Nephron progenitor cell (in vitro differentiated cells): Measurements from ENCODE around the gene METAP1D.

ENCODE experiments used
- DNase-seq: peaks from one replicate; pipeline ENCODE4 v3.0.0; 2021
- H3K27ac Mint-ChIP-seq: 2 replicates; pipeline ENCODE4 v1.8.0; 2021; ENCODE audit warnings: mild to moderate bottlenecking, moderate library complexity, mixed read lengths
- H3K27me3 Mint-ChIP-seq: 2 replicates; pipeline ENCODE4 v1.8.0; 2021; ENCODE audit warnings: mild to moderate bottlenecking, low read depth, mixed read lengths; ENCODE audit not compliant: poor library complexity
- H3K36me3 Mint-ChIP-seq: 2 replicates; pipeline ENCODE4 v1.8.0; 2021; ENCODE audit warnings: low read depth, mixed read lengths
- H3K4me1 Mint-ChIP-seq: 2 replicates; pipeline ENCODE4 v1.8.0; 2021; ENCODE audit warnings: mixed read lengths
- H3K4me3 Mint-ChIP-seq: 2 replicates; pipeline ENCODE4 v1.8.0; 2021; ENCODE audit warnings: mild to moderate bottlenecking, moderate library complexity, mixed read lengths
- H3K9me3 Mint-ChIP-seq: 2 replicates; pipeline ENCODE4 v1.8.0; 2021; ENCODE audit warnings: mild to moderate bottlenecking, moderate library complexity, mixed read lengths
- CTCF ChIP-seq: fragments of 200-600 bp; sonication (generic); IDR thresholded peaks from 2 replicates; pipeline ENCODE4 v1.5.0; 2021; ENCODE audit warnings: antibody characterized with exemption

The METAP1D gene

GRCh38 chr2:171999604-172000469, at the start of gene METAP1D:
TSS of gene METAP1D (plus strand) at chr2:171999953. CDS start at chr2:171999970, 17 bp downstream.
- H3K36me3 Mint-ChIP-seq: no peaks in the 10 kb centered on the region
- DNase-seq: peak; percentile 96
- TF ChIP-seq CTCF: no peak
- peaks cover 36% of the 10 kb centered on the region for H3K27me3 Mint-ChIP-seq
- H3K27ac Mint-ChIP-seq: peak within 1 kb of the TSS; percentile 98
- H3K4me1 Mint-ChIP-seq: peaks cover 25% of the 10 kb centered on the region
- H3K4me3 Mint-ChIP-seq: peak within 1 kb of the TSS; percentile 98
- no peaks in the 10 kb centered on the region for H3K9me3 Mint-ChIP-seq

DNA sequence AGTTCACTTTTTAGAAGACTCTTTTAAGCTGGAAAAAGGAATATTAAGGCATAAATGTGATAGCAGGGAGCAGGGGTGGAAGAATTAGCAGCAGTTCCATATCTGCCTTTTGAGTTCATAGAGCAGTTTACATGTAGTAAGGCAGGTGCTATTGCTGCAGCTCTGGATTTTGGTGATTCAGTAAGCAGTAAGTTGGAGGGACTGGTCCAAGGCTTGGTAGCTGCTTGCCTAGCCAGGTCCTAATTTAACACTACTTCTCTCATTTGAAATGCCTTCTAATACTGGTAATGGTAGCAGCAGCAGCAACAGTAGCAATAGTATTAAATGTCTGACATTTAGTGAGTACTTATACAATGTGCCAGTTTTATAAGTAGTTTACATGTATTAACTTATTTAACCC, 47.5 kb upstream of the METAP1D start:
- TF ChIP-seq CTCF: no peak
- H3K27ac Mint-ChIP-seq: no peak overlapping the region
- H3K4me3 Mint-ChIP-seq: no peak overlapping the region
- no peaks in the 10 kb centered on the region for H3K9me3 Mint-ChIP-seq
- DNase-seq: no peak
- H3K4me1 Mint-ChIP-seq: no peaks in the 10 kb centered on the region
- peaks cover 31% of the 10 kb centered on the region for H3K36me3 Mint-ChIP-seq
- H3K27me3 Mint-ChIP-seq: no peaks in the 10 kb centered on the region

- no peaks in the 10 kb centered on the region for H3K27me3 Mint-ChIP-seq
- DNase-seq: no peak
- no peaks in the 10 kb centered on the region for H3K4me1 Mint-ChIP-seq
- H3K4me3 Mint-ChIP-seq: no peak overlapping the region
- no peak for TF ChIP-seq CTCF
- no peaks in the 10 kb centered on the region for H3K9me3 Mint-ChIP-seq
- no peak overlapping the region for H3K27ac Mint-ChIP-seq
- peaks cover 30% of the 10 kb centered on the region for H3K36me3 Mint-ChIP-seq
Measured at GRCh38 chr2:171952748-171953147, 47.0 kb upstream of the METAP1D start.

DNA sequence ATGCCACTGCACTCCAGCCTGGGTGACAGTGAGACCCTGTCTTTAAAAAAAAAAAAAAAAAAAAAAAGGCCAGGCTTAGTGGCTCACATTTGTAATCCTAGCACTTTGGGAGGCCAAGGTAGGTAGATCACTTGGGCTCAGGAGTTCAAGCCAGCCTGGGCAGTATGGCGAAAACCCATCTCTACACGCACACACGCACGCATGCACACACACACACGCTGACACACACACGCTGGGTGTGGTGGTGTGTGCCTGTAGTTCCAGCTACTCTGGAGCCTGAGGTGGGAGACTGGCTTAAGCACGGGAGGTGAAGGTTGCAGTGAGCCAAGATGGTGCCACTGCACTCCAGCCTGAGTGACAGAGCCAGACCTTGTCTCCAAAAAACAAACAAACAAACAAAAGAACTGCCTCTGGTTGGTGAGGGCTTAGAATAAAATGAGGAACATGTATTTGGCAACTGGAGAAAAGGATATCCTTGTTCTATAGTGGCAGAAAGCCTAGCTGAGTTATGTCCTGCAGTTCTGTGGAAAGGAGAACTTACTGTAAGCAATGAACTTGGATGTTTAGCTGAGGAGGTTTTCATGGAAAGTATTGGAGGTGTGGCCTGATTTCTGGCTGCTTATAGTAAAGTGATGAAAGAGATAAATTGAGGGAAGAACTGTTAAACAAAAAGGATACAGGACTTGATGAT, 43.5 kb upstream of the METAP1D start:
- Mint-ChIP-seq H3K27ac (peak overlapping the region; percentile 71), H3K4me3 (no peak overlapping the region)
- DNase-seq: no peak

DNA sequence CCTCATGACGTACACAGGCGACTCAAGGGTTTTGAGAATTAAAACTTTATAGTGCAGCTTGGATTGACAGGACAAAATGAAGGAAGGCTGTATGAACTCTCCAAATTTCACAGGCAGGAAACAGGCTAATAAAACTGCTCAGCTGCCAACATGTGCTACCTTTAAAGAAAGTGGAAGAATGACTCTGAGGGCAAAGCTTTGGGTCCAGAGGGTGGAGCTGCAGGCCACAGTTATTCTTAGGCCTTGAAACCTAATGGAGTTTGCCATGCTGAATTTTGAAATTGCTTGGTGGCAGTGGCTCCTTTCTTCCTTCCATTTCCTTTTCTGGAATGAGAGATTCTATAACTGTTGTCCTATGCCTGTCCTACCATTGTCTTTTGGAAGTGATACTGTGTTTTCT, 42.7 kb upstream of the METAP1D start:
- Mint-ChIP-seq H3K27me3 (no peaks in the 10 kb centered on the region), H3K9me3 (no peaks in the 10 kb centered on the region), H3K4me1 (no peaks in the 10 kb centered on the region), H3K36me3 (peaks cover 23% of the 10 kb centered on the region), H3K27ac (peak overlapping the region; percentile 71), H3K4me3 (no peak overlapping the region)
- DNase-seq: no peak
- TF ChIP-seq CTCF: no peak

More for the DNA sequence above, 43.5 kb upstream of the METAP1D start:
- TF ChIP-seq CTCF: no peak
- H3K4me1 Mint-ChIP-seq: no peaks in the 10 kb centered on the region
- H3K27me3 Mint-ChIP-seq: no peaks in the 10 kb centered on the region
- no peaks in the 10 kb centered on the region for H3K9me3 Mint-ChIP-seq
- H3K36me3 Mint-ChIP-seq: peaks cover 21% of the 10 kb centered on the region
